Astrocyte (in vitro differentiated cells and primary cell): ENCODE measurements around the gene TRMT61A.

Source experiments
- CTCF ChIP-seq: IDR thresholded peaks from 2 replicates; pipeline ENCODE4 v1.5.1; 2011; ENCODE audit warnings: low read depth, mild to moderate bottlenecking, inconsistent platforms, low read length, moderate library complexity; ENCODE audit not compliant: insufficient read depth
- EZH2 ChIP-seq: IDR thresholded peaks from 2 replicates; pipeline ENCODE4 v1.6.1; 2012; ENCODE audit warnings: mild to moderate bottlenecking, low read length, inconsistent platforms; ENCODE audit not compliant: insufficient read depth

GRCh38 chr14:103531421-103532215 lies 2.6 kb downstream of the TRMT61A start:
- TF ChIP-seq CTCF: no peak
- TF ChIP-seq EZH2: no peak
